Activated gamma-delta T cell treated with Interleukin-2 at 50 U/mL for 16 hours (primary cell): Measurements from ENCODE around the gene RPS15.

Experiments used
- DNase-seq: peaks from one replicate; pipeline ENCODE4 v3.0.0-alpha.2; 2020

RPS15 gene

DNA sequence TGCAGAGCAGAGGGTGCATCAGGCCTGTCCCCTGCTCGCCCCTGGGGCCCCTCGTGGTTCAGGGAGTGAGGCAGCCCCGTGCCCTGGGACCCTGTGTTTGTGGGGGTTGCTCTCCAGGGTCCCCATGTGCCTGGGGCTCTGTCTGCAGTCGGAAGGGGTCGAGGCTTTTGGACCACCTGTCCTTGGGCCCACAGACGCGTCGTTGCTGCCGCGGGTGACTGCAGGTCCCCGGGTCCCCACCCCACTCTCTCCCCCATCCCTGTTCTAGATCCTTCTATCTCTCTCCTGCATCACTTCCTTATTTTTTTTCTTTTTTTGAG is 50.0 kb downstream of the RPS15 start:
- no peak for DNase-seq

DNA sequence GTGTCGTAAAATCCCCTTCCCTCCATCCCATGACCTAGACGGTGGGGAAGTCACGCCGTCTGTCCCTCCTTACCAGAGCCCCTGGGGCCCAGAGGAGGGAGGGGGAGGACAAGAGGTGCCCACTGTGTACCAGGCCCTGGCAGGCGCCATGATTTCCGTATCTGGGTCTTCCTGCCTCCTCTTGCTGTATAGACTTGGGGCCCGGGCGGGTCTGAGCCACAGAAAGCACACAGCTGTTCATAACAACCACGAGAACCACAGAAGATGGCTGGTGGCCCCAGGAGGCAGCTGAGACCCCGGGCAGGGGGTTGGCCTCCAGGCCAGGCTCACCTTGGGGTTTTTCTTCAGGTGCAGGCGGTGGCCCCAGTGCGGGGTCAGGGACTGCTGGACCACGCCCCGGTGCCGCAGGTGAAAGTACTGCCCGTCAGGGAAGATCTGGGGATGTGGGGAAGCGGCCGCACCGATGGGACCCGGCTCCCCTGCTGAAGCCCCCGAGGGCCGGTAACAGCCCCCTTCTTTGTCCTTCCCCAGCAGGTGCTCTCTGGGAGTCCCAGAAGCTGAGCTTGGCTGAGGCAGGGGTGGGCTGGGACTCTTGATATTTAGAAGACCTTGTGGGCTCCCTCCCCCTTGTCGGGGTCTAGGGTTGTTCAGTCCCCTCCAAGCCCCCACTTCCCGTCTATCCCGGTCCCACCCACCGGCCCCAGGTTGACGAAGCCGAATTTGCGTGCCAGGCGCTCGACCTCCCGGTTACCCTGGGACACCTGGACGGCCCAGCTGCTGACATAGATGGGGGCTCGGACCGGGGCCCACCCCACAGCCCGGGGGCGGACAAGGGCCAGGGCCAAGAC is 51.5 kb downstream of the RPS15 start:
- no peak for DNase-seq
